Measurements from ENCODE around the gene HIRA. TPM values are rescaled to one million over a fixed set of nuclear protein-coding genes. Genes with fewer than 3 reads are reported as not detected.
A peak's percentile ranks its signal among the peaks of the same experiment; 100 is the strongest.

Gene HIRA
- total RNA-seq, 2 donors from 2014 or later, result 15.3 to 21.8 TPM

- WGBS, result 82% methylated on average over 5 of the region's 5 CpGs
- no peak overlapping the region for H3K27ac ChIP-seq
- intact Hi-C loops (cut with DNase I), result loop anchor here (5.0 to 10.0 kb wide), 3 partner anchors 112 to 188 kb away; partner anchors contain the start of genes C22orf39, CDC45, SLC25A1 and UFD1
- no peak for DNase-seq (ENCODE audit: low spot score)
- no peak overlapping the region for H3K4me3 ChIP-seq
- no peaks in the 10 kb centered on the region for H3K27me3 ChIP-seq (replicated peaks; ENCODE audit: insufficient read depth)
- H3K9me3 ChIP-seq, result no peaks in the 10 kb centered on the region
- H3K36me3 ChIP-seq, result no peaks in the 10 kb centered on the region
- TF ChIP-seq, protein P1, sequence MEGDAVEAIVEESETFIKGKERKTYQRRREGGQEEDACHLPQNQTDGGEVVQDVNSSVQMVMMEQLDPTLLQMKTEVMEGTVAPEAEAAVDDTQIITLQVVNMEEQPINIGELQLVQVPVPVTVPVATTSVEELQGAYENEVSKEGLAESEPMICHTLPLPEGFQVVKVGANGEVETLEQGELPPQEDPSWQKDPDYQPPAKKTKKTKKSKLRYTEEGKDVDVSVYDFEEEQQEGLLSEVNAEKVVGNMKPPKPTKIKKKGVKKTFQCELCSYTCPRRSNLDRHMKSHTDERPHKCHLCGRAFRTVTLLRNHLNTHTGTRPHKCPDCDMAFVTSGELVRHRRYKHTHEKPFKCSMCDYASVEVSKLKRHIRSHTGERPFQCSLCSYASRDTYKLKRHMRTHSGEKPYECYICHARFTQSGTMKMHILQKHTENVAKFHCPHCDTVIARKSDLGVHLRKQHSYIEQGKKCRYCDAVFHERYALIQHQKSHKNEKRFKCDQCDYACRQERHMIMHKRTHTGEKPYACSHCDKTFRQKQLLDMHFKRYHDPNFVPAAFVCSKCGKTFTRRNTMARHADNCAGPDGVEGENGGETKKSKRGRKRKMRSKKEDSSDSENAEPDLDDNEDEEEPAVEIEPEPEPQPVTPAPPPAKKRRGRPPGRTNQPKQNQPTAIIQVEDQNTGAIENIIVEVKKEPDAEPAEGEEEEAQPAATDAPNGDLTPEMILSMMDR (IDR thresholded peaks at IDR 0.05), result no peak
- TF ChIP-seq POLR2A (IDR thresholded peaks at IDR 0.05), result no peak
- no peak for TF ChIP-seq POLR2AphosphoS5 (IDR thresholded peaks at IDR 0.05)
- no peaks in the 10 kb centered on the region for H3K4me1 ChIP-seq (replicated peaks)
Measured at GRCh38 chr22:19289475-19290161, 141.9 kb downstream of the HIRA start.

DNA sequence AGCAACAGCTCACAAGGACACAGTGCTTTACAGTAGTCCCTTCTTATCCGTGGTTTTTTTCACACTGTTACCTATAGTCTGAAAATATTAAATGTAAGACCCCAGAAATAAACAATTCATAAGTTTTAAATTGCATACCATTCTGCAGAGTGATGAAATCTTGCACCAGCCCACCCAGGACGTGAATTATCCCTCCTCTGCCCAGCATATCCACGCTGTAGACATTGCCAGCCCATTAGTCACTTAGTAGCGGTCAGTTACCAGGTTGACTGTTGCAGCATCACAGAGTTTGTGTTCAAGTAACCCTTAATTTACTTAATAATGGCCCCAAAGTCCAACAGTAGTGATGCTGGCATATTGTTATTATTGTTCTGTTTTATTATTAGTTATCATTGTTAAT is 143.6 kb downstream of the HIRA start:
- no peak for TF ChIP-seq POLR2A (IDR thresholded peaks at IDR 0.05)
- no peak for TF ChIP-seq POLR2AphosphoS5 (IDR thresholded peaks at IDR 0.05)
- TF ChIP-seq, protein P1 (IDR thresholded peaks at IDR 0.05), result no peak
- 83% methylated on average over 4 of the region's 4 CpGs for WGBS
- Histone ChIP-seq H3K27me3 (replicated peaks; ENCODE audit: insufficient read depth) (no peaks in the 10 kb centered on the region), H3K4me1 (replicated peaks) (no peaks in the 10 kb centered on the region), H3K9me3 (no peaks in the 10 kb centered on the region), H3K36me3 (no peaks in the 10 kb centered on the region), H3K27ac (no peak overlapping the region), H3K4me3 (no peak overlapping the region)
- intact Hi-C loops (cut with DNase I), result no loop called here
- no peak for DNase-seq (ENCODE audit: low spot score)

DNA sequence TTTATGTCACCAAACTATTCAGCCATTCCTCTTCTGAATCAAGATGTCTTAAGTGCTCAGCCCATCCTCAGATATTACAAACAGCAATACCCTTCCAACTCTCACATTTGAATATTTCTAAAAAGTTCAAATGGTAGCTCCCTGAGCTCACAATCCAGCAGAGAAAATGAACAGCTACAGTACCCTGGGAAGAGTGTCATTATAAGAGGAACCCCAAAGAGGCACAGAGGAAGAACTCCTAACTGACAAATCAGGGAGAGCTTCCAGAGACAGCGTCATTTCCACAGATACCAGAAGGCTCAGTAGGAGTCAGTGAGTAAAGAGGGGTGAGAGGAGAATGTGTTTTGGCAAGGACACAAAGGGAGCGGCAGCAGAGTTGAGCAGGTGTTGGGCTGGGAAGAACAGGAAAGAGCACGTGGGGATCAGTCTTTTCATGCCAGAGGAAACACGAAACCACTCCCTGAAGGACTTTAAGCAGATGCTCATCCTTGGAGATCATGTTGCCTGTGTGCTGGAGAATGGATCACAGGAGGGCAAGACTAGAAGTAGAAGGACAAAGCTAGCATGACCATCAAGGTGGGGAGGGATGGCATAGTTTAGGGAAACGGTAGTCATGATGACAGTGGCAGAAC is 144.3 kb downstream of the HIRA start:
- peak; percentile 39 for TF ChIP-seq POLR2AphosphoS5 (IDR thresholded peaks at IDR 0.05)
- no peak for TF ChIP-seq POLR2A (IDR thresholded peaks at IDR 0.05)
- H3K9me3 ChIP-seq, result no peaks in the 10 kb centered on the region
- intact Hi-C loops (cut with DNase I), result no loop called here
- no peak overlapping the region for H3K4me3 ChIP-seq
- no peak overlapping the region for H3K27ac ChIP-seq
- no peaks in the 10 kb centered on the region for H3K27me3 ChIP-seq (replicated peaks; ENCODE audit: insufficient read depth)
- WGBS, result 40% methylated on average over 5 of the region's 5 CpGs
- no peaks in the 10 kb centered on the region for H3K36me3 ChIP-seq
- no peaks in the 10 kb centered on the region for H3K4me1 ChIP-seq (replicated peaks)
- peak; percentile 37 for DNase-seq (ENCODE audit: low spot score)

GRCh38 chr22:19285831-19286230 is 145.7 kb downstream of the HIRA start:
- no peaks in the 10 kb centered on the region for H3K36me3 ChIP-seq
- no peaks in the 10 kb centered on the region for H3K27me3 ChIP-seq (replicated peaks; ENCODE audit: insufficient read depth)
- no peak for DNase-seq (ENCODE audit: low spot score)
- no peaks in the 10 kb centered on the region for H3K4me1 ChIP-seq (replicated peaks)
- H3K27ac ChIP-seq, result no peak overlapping the region
- intact Hi-C loops (cut with DNase I), result no loop called here
- no peaks in the 10 kb centered on the region for H3K9me3 ChIP-seq
- no peak overlapping the region for H3K4me3 ChIP-seq
- TF ChIP-seq POLR2AphosphoS5 (IDR thresholded peaks at IDR 0.05) (no peak), POLR2A (IDR thresholded peaks at IDR 0.05) (no peak)
- TF ChIP-seq, protein P1 (IDR thresholded peaks at IDR 0.05), result no peak
- WGBS, result 57% methylated on average over 1 of the region's 1 CpG

Small RNA genes within 50 kb of the gene (small RNA-seq; reads per million reads assigned to genes)
- 0 reads per million in 2 donors for gene RN7SL168P

Other genes with a start within 250 kb of the HIRA start
- 10 to 100 TPM; 12.1 to 26.2 TPM for gene CLTCL1, start 140.0 kb downstream of the HIRA start, total RNA-seq
- gene MRPL40, start 812 bp upstream of the HIRA start, total RNA-seq, result 10 to 100 TPM; 28.6 to 54.3 TPM
- gene C22orf39, start 16.0 kb upstream of the HIRA start, total RNA-seq, result 10 to 100 TPM; 57.4 to 85.8 TPM
- gene UFD1, start 47.5 kb upstream of the HIRA start, total RNA-seq, result 10 to 100 TPM; 29.9 to 38.2 TPM
- gene CDC45, start 48.2 kb upstream of the HIRA start, total RNA-seq, result 10 to 100 TPM in 1 of 2 donors, 1 to 10 TPM in 1; 2.0 to 11.5 TPM
- 10 to 100 TPM; 31.9 to 46.9 TPM for gene CLDN5, start 92.7 kb upstream of the HIRA start, total RNA-seq

Measured in prostate gland (tissue), 2 donors.